Keratinocyte (primary cell): ENCODE measurements around the gene ILDR1. TPM values are rescaled to one million over a fixed set of nuclear protein-coding genes. Genes with fewer than 3 reads are reported as not detected.

ENCODE experiments used
- DNase-seq: peaks from one replicate; pipeline ENCODE4 v3.0.0-alpha.2; 2011; ENCODE audit warnings: low read depth, missing footprints, low spot score
- FAIRE-seq: peaks from 2 replicates; lab custom pipeline; 2011; peaks lifted over from hg19 to GRCh38; lab: Jason Lieb, UNC
- H2AFZ ChIP-seq: 2 replicates; pipeline ENCODE4 v1.6.0; 2012; ENCODE audit warnings: low read length, control low read depth, inconsistent platforms; ENCODE audit not compliant: control insufficient read depth
- H3K27ac ChIP-seq: 2 replicates; pipeline ENCODE4 v1.5.1; 2011; ENCODE audit warnings: low read length; ENCODE audit not compliant: control insufficient read depth, insufficient read depth
- H3K27me3 ChIP-seq: 3 replicates; pipeline ENCODE4 v1.6.0; 2011; ENCODE audit warnings: low read length; ENCODE audit not compliant: control insufficient read depth, insufficient read depth; ENCODE audit errors: extremely low read depth
- H3K36me3 ChIP-seq, 2 experiments: 2 replicates in 1 of 2; 3 replicates in 1 of 2; pipeline ENCODE4 v1.5.1; 2011; ENCODE audit warnings: low read length in 2 of 2, mild to moderate bottlenecking in 1 of 2; ENCODE audit not compliant: control insufficient read depth in 2 of 2, insufficient read depth in 2 of 2; ENCODE audit errors: extremely low read depth in 1 of 2
- H3K4me1 ChIP-seq: 3 replicates; pipeline ENCODE4 v1.5.1; 2011; ENCODE audit warnings: low read length; ENCODE audit not compliant: control insufficient read depth, insufficient read depth; ENCODE audit errors: extremely low read depth
- H3K4me2 ChIP-seq: 3 replicates; pipeline ENCODE4 v1.6.0; 2011; ENCODE audit warnings: low read depth, low read length; ENCODE audit not compliant: control insufficient read depth, insufficient read depth; ENCODE audit errors: extremely low read depth
- H3K4me3 ChIP-seq, 3 experiments: fragments of 200-600 bp in 1 of 3; sonication (generic) in 1 of 3; 2 replicates in 2 of 3; 3 replicates in 1 of 3; pipeline ENCODE4 v1.5.1; 2011 to 2016; ENCODE audit warnings: low read length in 3 of 3, mild to moderate bottlenecking in 3 of 3, control low read depth in 2 of 3, inconsistent platforms in 1 of 3, low read depth in 1 of 3, mixed read lengths in 1 of 3, mixed run types in 1 of 3, moderate library complexity in 1 of 3; ENCODE audit not compliant: control insufficient read depth in 2 of 3, insufficient read depth in 2 of 3; ENCODE audit errors: extremely low read depth in 1 of 3
- H3K79me2 ChIP-seq: 2 replicates; pipeline ENCODE4 v1.6.0; 2012; ENCODE audit warnings: low read length; ENCODE audit not compliant: control insufficient read depth, insufficient read depth
- H3K9ac ChIP-seq: 3 replicates; pipeline ENCODE4 v1.6.0; 2011; ENCODE audit warnings: low read length; ENCODE audit not compliant: control insufficient read depth, insufficient read depth; ENCODE audit errors: extremely low read depth
- H3K9me1 ChIP-seq: 3 replicates; pipeline ENCODE4 v1.6.0; 2011; ENCODE audit warnings: low read length; ENCODE audit not compliant: control insufficient read depth, insufficient read depth; ENCODE audit errors: extremely low read depth
- H3K9me3 ChIP-seq: 2 replicates; pipeline ENCODE4 v1.5.1; 2012; ENCODE audit warnings: low read depth, low read length; ENCODE audit not compliant: control insufficient read depth
- H4K20me1 ChIP-seq: 3 replicates; pipeline ENCODE4 v1.6.0; 2011; ENCODE audit warnings: low read length; ENCODE audit not compliant: control insufficient read depth, insufficient read depth; ENCODE audit errors: extremely low read depth
- CTCF ChIP-seq, 3 experiments: IDR thresholded peaks in 1 of 3; conservative IDR thresholded peaks in 1 of 3; optimal IDR thresholded peaks in 1 of 3; 2 replicates in 2 of 3; 3 replicates in 1 of 3; pipeline versions ENCODE3 to v1.5.1; 2011; ENCODE audit warnings: low read length in 3 of 3, mild to moderate bottlenecking in 3 of 3, moderate library complexity in 2 of 3, control low read depth in 1 of 3, inconsistent platforms in 1 of 3; ENCODE audit not compliant: insufficient read depth in 2 of 3; ENCODE audit errors: extremely low read depth in 1 of 3
- EZH2 ChIP-seq: IDR thresholded peaks from one replicate; pipeline ENCODE4 v1.6.1; 2012; ENCODE audit warnings: inconsistent platforms, mild to moderate bottlenecking, low read length, moderate library complexity
- dilution Hi-C: fragments of 300-500 bp; cut with MboI; formaldehyde crosslinking; loops from one replicate; pipeline ENCODE4 v1.7.0; 2020; ENCODE audit warnings: low sequenced_read_pairs; ENCODE audit not compliant: extremely low pct_ligation_motif_present
- polyA plus RNA-seq, 5 experiments: library from polyadenylated mRNA; depleted of rRNA in 3 of 5; stranded (reverse) in 3 of 5; stranded (forward) in 1 of 5; unstranded in 1 of 5; fragments of >200 nt; gene quantifications; 1 replicate in 1 of 5; 2 replicates in 3 of 5; 3 replicates in 1 of 5; pipeline versions ENCODE4 v1.2.1 to v1.2.3, GENCODE V29; 2011 to 2012; ENCODE audit warnings: missing spikeins in 2 of 5, low read depth in 1 of 5, low replicate concordance in 1 of 5

The ILDR1 gene
- polyA plus RNA-seq, 1 donor (not counting 4 experiments of a cell fraction or from before 2014, with no cell fraction given), result 0.09 TPM

- DNase-seq (no peak), FAIRE-seq (no peak)
- no peaks in the 10 kb centered on the region for H3K79me2 ChIP-seq
- no peaks in the 10 kb centered on the region for H4K20me1 ChIP-seq
- dilution Hi-C loops, result no loop called here
- no peak for TF ChIP-seq CTCF (optimal IDR thresholded peaks at IDR 0.05 in 1 of 3, IDR thresholded peaks at IDR 0.05 in 1 of 3, conservative IDR thresholded peaks at IDR 0.05 in 1 of 3; ENCODE audit: extremely low read depth in 1 of 3, insufficient read depth in 2 of 3, low read length in 3 of 3)
- no peak overlapping the region for H3K9ac ChIP-seq
- H3K4me1 ChIP-seq, result peaks cover 5% of the 10 kb centered on the region
- no peak overlapping the region for H3K4me3 ChIP-seq
- no peaks in the 10 kb centered on the region for H3K27me3 ChIP-seq
- no peak overlapping the region for H3K27ac ChIP-seq
- H2AFZ ChIP-seq, result no peak overlapping the region
- H3K36me3 ChIP-seq, result no peaks in the 10 kb centered on the region
- no peaks in the 10 kb centered on the region for H3K9me1 ChIP-seq
- no peak overlapping the region for H3K4me2 ChIP-seq
- H3K9me3 ChIP-seq, result no peaks in the 10 kb centered on the region
Observed at GRCh38 chr3:122025296-122025695, 3.2 kb upstream of the ILDR1 start.

GRCh38 chr3:122024800-122025199 lies 2.8 kb upstream of the ILDR1 start:
- peak; percentile 5 for FAIRE-seq
- no peak for TF ChIP-seq EZH2
- TF ChIP-seq CTCF (optimal IDR thresholded peaks at IDR 0.05 in 1 of 3, IDR thresholded peaks at IDR 0.05 in 1 of 3, conservative IDR thresholded peaks at IDR 0.05 in 1 of 3; ENCODE audit: extremely low read depth in 1 of 3, insufficient read depth in 2 of 3, low read length in 3 of 3), result no peak

More at GRCh38 chr3:122024800-122025199, 2.8 kb upstream of the ILDR1 start:
- Histone ChIP-seq H3K9ac (no peak overlapping the region), H3K79me2 (no peaks in the 10 kb centered on the region), H3K4me3 (no peak overlapping the region), H3K27me3 (no peaks in the 10 kb centered on the region), H3K4me2 (no peak overlapping the region), H3K9me1 (no peaks in the 10 kb centered on the region), H4K20me1 (no peaks in the 10 kb centered on the region), H3K27ac (no peak overlapping the region), H3K9me3 (no peaks in the 10 kb centered on the region), H3K36me3 (no peaks in the 10 kb centered on the region), H2AFZ (no peak overlapping the region), H3K4me1 (peaks cover 5% of the 10 kb centered on the region)
- dilution Hi-C loops, result no loop called here
- DNase-seq, result no peak
